AG04450 (cell line): ENCODE data around the gene URI1. TPM values are rescaled to one million over a fixed set of nuclear protein-coding genes. Genes with fewer than 3 reads are reported as not detected.

Experiments used
- CTCF ChIA-PET: fragments of 300-600, 350-600 bp; formaldehyde crosslinking; extraction: SDS; loops from one replicate; lab custom pipeline; 2022; ENCODE audit warnings: antibody characterized with exemption, inconsistent platforms; lab: Charles Lee
- POLR2A ChIA-PET: fragments of 350-600 bp; formaldehyde crosslinking; extraction: SDS; loops from one replicate; lab custom pipeline; 2021; ENCODE audit warnings: antibody characterized with exemption, inconsistent platforms; lab: Yijun Ruan, JAX
- DNase-seq: peaks from one replicate; pipeline ENCODE4 v3.0.0-alpha.2; 2011; ENCODE audit warnings: low read depth, low spot score
- H3K27ac ChIP-seq: one replicate; pipeline ENCODE4 v1.5.1; 2012; ENCODE audit warnings: low read depth, low read length, control low read depth
- H3K27me3 ChIP-seq: one replicate; pipeline ENCODE4 v1.6.0; 2012; ENCODE audit warnings: low read length; ENCODE audit not compliant: control insufficient read depth, insufficient read depth
- H3K4me3 ChIP-seq: 2 replicates; pipeline ENCODE4 v1.5.1; 2011; ENCODE audit warnings: mild to moderate bottlenecking, low read depth, low read length, control low read depth
- H3K9me3 ChIP-seq: 2 replicates; pipeline ENCODE4 v1.5.1; 2012; ENCODE audit warnings: low read length; ENCODE audit not compliant: control insufficient read depth, insufficient read depth
- polyA minus RNA-seq: library from RNA; depleted of rRNA, polyadenylated mRNA; stranded (reverse); fragments of >200 nt; gene quantifications from 2 replicates; pipeline ENCODE4 v1.2.3, GENCODE V29; 2011; rRNA and poly(A)+ RNA removed
- polyA plus RNA-seq: library from polyadenylated mRNA; depleted of rRNA; stranded (reverse); fragments of >200 nt; gene quantifications from 2 replicates; pipeline ENCODE4 v1.2.3, GENCODE V29; 2011; rRNA removed
- TF ChIP-seq, protein P1 (sequence below): IDR thresholded peaks from 2 replicates; pipeline ENCODE4 v1.5.1; 2011; ENCODE audit warnings: low read depth, low read length, control low read depth, inconsistent platforms

Gene URI1, protein sequence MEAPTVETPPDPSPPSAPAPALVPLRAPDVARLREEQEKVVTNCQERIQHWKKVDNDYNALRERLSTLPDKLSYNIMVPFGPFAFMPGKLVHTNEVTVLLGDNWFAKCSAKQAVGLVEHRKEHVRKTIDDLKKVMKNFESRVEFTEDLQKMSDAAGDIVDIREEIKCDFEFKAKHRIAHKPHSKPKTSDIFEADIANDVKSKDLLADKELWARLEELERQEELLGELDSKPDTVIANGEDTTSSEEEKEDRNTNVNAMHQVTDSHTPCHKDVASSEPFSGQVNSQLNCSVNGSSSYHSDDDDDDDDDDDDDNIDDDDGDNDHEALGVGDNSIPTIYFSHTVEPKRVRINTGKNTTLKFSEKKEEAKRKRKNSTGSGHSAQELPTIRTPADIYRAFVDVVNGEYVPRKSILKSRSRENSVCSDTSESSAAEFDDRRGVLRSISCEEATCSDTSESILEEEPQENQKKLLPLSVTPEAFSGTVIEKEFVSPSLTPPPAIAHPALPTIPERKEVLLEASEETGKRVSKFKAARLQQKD
- polyA plus RNA-seq (55.2 and 79.0 TPM in 2 replicates), polyA minus RNA-seq (54.9 and 84.6 TPM in 2 replicates)

DNA sequence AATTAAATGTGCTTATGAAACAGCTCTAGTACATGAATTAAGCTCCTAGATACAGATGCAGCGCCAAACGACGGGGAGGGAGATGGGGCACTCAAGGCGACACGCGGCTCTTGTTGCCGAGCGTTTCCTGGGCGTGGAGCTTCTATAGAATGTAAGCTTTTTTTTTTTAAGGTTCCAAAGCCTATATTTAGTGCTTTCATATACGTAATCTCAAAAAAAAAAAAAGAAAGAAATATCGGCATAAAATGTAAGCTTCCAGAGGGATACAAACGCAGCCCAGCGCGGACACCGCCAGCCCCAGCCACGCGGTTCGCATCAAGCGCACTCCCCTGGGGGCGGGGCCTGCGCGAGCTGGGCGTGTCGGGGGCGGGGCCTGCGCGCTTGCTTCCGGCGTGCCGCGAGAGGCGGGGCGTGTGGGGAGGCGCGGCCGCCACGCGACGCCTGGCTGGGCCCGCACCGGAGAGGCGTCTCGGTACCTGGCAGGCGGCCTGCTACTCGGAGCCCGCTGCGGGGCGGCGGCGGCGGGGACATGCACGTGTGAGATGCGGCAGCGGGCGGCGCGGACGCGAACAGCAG lies at the start of gene URI1:
Gene URI1, plus strand, starts transcription at position 412 of the 576 bp plus-strand sequence. CDS start 309 bp downstream, outside the sequence.
- ChIA-PET POLR2A (interaction anchor here (0.7 kb wide), 1 partner anchor 684 kb away, joined by 3 read pairs; no protein-coding TSS in a partner anchor), CTCF (interaction anchor here (0.6 to 1.2 kb wide), 6 partner anchors 12 to 247 kb away, joined by 3 to 4 read pairs (median 3); no protein-coding TSS in a partner anchor)
- Histone ChIP-seq H3K4me3 (peak within 1 kb of the TSS; percentile 87), H3K27ac (no peak within 1 kb of the TSS), H3K9me3 (no peaks in the 10 kb centered on the region), H3K27me3 (no peaks in the 10 kb centered on the region)
- DNase-seq: peak; percentile 39
- TF ChIP-seq, protein P1, sequence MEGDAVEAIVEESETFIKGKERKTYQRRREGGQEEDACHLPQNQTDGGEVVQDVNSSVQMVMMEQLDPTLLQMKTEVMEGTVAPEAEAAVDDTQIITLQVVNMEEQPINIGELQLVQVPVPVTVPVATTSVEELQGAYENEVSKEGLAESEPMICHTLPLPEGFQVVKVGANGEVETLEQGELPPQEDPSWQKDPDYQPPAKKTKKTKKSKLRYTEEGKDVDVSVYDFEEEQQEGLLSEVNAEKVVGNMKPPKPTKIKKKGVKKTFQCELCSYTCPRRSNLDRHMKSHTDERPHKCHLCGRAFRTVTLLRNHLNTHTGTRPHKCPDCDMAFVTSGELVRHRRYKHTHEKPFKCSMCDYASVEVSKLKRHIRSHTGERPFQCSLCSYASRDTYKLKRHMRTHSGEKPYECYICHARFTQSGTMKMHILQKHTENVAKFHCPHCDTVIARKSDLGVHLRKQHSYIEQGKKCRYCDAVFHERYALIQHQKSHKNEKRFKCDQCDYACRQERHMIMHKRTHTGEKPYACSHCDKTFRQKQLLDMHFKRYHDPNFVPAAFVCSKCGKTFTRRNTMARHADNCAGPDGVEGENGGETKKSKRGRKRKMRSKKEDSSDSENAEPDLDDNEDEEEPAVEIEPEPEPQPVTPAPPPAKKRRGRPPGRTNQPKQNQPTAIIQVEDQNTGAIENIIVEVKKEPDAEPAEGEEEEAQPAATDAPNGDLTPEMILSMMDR: no peak

DNA sequence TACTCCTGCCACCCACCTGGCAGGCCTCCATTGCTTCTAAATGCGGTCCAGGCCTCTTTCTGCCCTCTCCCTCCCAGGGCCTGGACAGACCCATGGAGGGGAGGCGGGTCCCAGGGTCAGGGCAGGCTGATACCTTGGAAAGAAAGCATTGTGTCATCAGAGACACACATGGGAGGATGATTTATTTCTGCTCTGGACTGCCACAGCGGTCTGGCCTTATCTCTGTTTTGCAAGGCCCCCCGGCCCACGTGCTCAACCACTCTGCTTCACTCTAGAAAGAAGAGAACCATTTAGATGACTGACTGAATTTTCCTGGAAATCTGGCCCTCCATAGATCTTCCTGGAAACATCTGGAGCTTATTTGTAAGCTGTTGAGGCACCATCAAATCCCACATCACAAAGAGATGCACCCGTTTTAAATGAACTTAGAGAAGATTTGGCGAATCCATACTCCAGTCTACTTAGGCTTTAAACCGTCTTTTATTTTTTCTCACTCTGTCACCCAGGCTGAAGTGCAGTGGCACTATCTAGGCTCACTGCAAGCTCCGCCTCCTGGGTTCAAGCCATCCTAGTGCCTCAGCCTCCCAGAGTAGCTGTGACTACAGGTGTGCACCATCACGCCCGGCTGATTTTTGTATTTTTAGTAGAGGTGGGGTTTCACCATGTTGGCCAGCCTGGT lies 48.3 kb upstream of the URI1 start:
- ChIA-PET CTCF (no interaction called here), POLR2A (no interaction called here)
- TF ChIP-seq, protein P1: no peak

DNA sequence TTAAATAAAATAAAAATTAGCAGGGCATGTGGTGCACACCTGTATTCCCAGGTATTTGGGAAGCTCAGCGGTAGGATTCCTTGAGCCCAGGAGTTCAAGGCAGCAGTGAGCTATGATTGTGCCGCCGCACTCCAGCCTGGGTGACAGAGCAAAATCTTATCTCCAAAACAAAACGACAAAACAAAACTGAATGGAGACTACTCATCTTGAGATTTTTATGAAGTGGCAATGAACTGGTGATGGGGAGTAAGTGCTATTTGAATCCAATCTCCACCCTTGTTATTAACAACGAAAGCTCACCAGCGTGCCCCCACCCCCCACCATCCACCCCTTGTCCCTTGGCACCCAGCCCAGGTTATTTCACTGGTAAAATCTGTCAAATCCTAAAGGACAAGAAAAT lies 45.2 kb upstream of the URI1 start:
- Histone ChIP-seq H3K4me3 (no peak overlapping the region), H3K9me3 (no peaks in the 10 kb centered on the region), H3K27ac (no peak overlapping the region), H3K27me3 (no peaks in the 10 kb centered on the region)
- ChIA-PET POLR2A (no interaction called here), CTCF (no interaction called here)
- TF ChIP-seq, protein P1: no peak
- no peak for DNase-seq

More for the DNA sequence above, 48.3 kb upstream of the URI1 start:
- Histone ChIP-seq H3K4me3 (no peak overlapping the region), H3K9me3 (no peaks in the 10 kb centered on the region), H3K27ac (no peak overlapping the region), H3K27me3 (no peaks in the 10 kb centered on the region)
- DNase-seq: no peak

DNA sequence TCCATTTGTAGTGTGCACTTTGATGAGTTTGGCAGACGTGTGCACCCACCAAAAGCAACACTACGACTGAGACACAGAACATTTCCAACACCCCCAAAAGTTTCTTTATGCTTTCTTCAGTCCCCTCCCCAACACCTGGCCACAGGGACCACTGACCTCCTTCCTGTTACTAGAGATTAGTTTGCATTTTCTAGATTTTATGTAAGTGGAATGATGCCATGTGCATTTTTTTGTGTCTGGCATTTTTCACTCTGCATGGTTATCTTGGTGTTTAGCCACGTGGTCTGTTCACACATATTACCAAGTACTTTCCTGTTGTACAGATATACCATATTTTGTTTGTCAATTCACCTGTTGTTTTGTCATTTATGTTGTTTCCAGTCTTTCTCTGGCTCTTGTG lies 44.6 kb upstream of the URI1 start:
- ChIA-PET CTCF (no interaction called here), POLR2A (no interaction called here)
- H3K4me3 ChIP-seq: no peak overlapping the region
- DNase-seq: no peak
- TF ChIP-seq, protein P1: no peak
- H3K27me3 ChIP-seq: no peaks in the 10 kb centered on the region
- no peak overlapping the region for H3K27ac ChIP-seq
- no peaks in the 10 kb centered on the region for H3K9me3 ChIP-seq
